ENCODE data around the gene MYCBP.
A peak's percentile ranks its signal among the peaks of the same experiment; 100 is the strongest.

MYCBP gene

GRCh38 chr1:38889589-38889988 lies 16.4 kb upstream of the MYCBP start:
- no peak for DNase-seq (ENCODE audit: low spot score)
- no peak for TF ChIP-seq CTCF (IDR thresholded peaks at IDR 0.05; ENCODE audit: extremely low read depth, missing control alignments)

- no peak for TF ChIP-seq CTCF (IDR thresholded peaks at IDR 0.05; ENCODE audit: extremely low read depth, missing control alignments)
Observed at GRCh38 chr1:38888423-38889333, 15.5 kb upstream of the MYCBP start.

GRCh38 chr1:38885092-38885491 lies 11.9 kb upstream of the MYCBP start:
- TF ChIP-seq CTCF (IDR thresholded peaks at IDR 0.05; ENCODE audit: extremely low read depth, missing control alignments): no peak
- DNase-seq (ENCODE audit: low spot score): no peak

More at GRCh38 chr1:38888423-38889333, 15.5 kb upstream of the MYCBP start:
- no peak for DNase-seq (ENCODE audit: low spot score)

GRCh38 chr1:38881487-38881886 lies 8.3 kb upstream of the MYCBP start, which contains the start of gene GJA9:
Gene GJA9 (minus strand): TSS chr1:38881587. CDS start chr1:38876098, 5,489 bp downstream.
- DNase-seq (ENCODE audit: low spot score): no peak
- TF ChIP-seq CTCF (IDR thresholded peaks at IDR 0.05; ENCODE audit: extremely low read depth, missing control alignments): no peak

- DNase-seq (ENCODE audit: low spot score): no peak
- no peak for TF ChIP-seq CTCF (IDR thresholded peaks at IDR 0.05; ENCODE audit: extremely low read depth, missing control alignments)
Observed at GRCh38 chr1:38875811-38876210, 2.7 kb upstream of the MYCBP start.

- DNase-seq (ENCODE audit: low spot score): peak; percentile 61
- TF ChIP-seq CTCF (IDR thresholded peaks at IDR 0.05; ENCODE audit: extremely low read depth, missing control alignments): no peak
Observed at GRCh38 chr1:38872401-38873026, 634 bp downstream of the MYCBP start.

- DNase-seq (ENCODE audit: low spot score): no peak
- no peak for TF ChIP-seq CTCF (IDR thresholded peaks at IDR 0.05; ENCODE audit: extremely low read depth, missing control alignments)
Observed at GRCh38 chr1:38870996-38871395, 2.2 kb downstream of the MYCBP start.

Measured in GM20000 (cell line).